ENCODE results near the gene JAKMIP1. TPM values are rescaled to one million over a fixed set of nuclear protein-coding genes. Genes with fewer than 3 reads are reported as not detected.

JAKMIP1 gene
- total RNA-seq, 4 donors from 2014 or later, result 0.26 to 0.48 TPM; not detected in 2

GRCh38 chr4:6027392-6027791 is 173.0 kb downstream of the JAKMIP1 start:
- H3K9me3 ChIP-seq, result no peaks in the 10 kb centered on the region
- no peaks in the 10 kb centered on the region for H3K4me1 ChIP-seq
- no peak overlapping the region for H3K27ac ChIP-seq
- DNase-seq, result no peak
- no peaks in the 10 kb centered on the region for H3K36me3 ChIP-seq
- H3K27me3 ChIP-seq, result no peaks in the 10 kb centered on the region
- H3K4me3 ChIP-seq, result no peak overlapping the region
- intact Hi-C loops (cut with DNase I; ENCODE audit: low total_unique reads), result no loop called here
- TF ChIP-seq CTCF (IDR thresholded peaks at IDR 0.05), result no peak

GRCh38 chr4:6024313-6024960 is 175.9 kb downstream of the JAKMIP1 start:
- H3K4me3 ChIP-seq, result no peak overlapping the region
- intact Hi-C loops (cut with DNase I; ENCODE audit: low total_unique reads), result no loop called here
- TF ChIP-seq POLR2A (IDR thresholded peaks at IDR 0.05), result no peak
- no peak for TF ChIP-seq CTCF (IDR thresholded peaks at IDR 0.05)

GRCh38 chr4:6023731-6024130 is 176.6 kb downstream of the JAKMIP1 start:
- H3K4me1 ChIP-seq, result no peaks in the 10 kb centered on the region
- no peaks in the 10 kb centered on the region for H3K36me3 ChIP-seq
- no peak overlapping the region for H3K4me3 ChIP-seq
- H3K27ac ChIP-seq, result no peak overlapping the region
- no peaks in the 10 kb centered on the region for H3K27me3 ChIP-seq
- no peak for DNase-seq
- TF ChIP-seq POLR2A (IDR thresholded peaks at IDR 0.05) (no peak), CTCF (IDR thresholded peaks at IDR 0.05) (no peak)
- intact Hi-C loops (cut with DNase I; ENCODE audit: low total_unique reads), result no loop called here
- no peaks in the 10 kb centered on the region for H3K9me3 ChIP-seq

More at GRCh38 chr4:6024313-6024960, 175.9 kb downstream of the JAKMIP1 start:
- H3K4me1 ChIP-seq, result no peaks in the 10 kb centered on the region
- DNase-seq, result no peak
- no peaks in the 10 kb centered on the region for H3K9me3 ChIP-seq
- no peaks in the 10 kb centered on the region for H3K36me3 ChIP-seq
- H3K27ac ChIP-seq, result no peak overlapping the region
- no peaks in the 10 kb centered on the region for H3K27me3 ChIP-seq

- intact Hi-C loops (cut with DNase I; ENCODE audit: low total_unique reads), result no loop called here
- H3K9me3 ChIP-seq, result no peaks in the 10 kb centered on the region
- DNase-seq, result no peak
- H3K4me3 ChIP-seq, result no peak overlapping the region
- H3K4me1 ChIP-seq, result no peaks in the 10 kb centered on the region
- no peak for TF ChIP-seq POLR2A (IDR thresholded peaks at IDR 0.05)
- TF ChIP-seq CTCF (IDR thresholded peaks at IDR 0.05), result no peak
- no peaks in the 10 kb centered on the region for H3K27me3 ChIP-seq
- no peaks in the 10 kb centered on the region for H3K36me3 ChIP-seq
- no peak overlapping the region for H3K27ac ChIP-seq
Observed at GRCh38 chr4:6022607-6023288, 177.6 kb downstream of the JAKMIP1 start.

- Histone ChIP-seq H3K27me3 (no peaks in the 10 kb centered on the region), H3K4me1 (no peaks in the 10 kb centered on the region), H3K9me3 (no peaks in the 10 kb centered on the region), H3K4me3 (no peak overlapping the region), H3K27ac (no peak overlapping the region), H3K36me3 (no peaks in the 10 kb centered on the region)
- intact Hi-C loops (cut with DNase I; ENCODE audit: low total_unique reads), result no loop called here
- DNase-seq, result no peak
- TF ChIP-seq CTCF (IDR thresholded peaks at IDR 0.05) (no peak), POLR2A (IDR thresholded peaks at IDR 0.05) (no peak)
Observed at GRCh38 chr4:6021831-6022606, 178.3 kb downstream of the JAKMIP1 start.
